NCI-H146 treated with DMSO at 0.1 percent for 48 hours (cell line): ENCODE measurements around the gene MZT2A.
"Not testable (repeated sequence)": the region's sequence is repeated elsewhere in the genome, so short reads cannot be mapped to it uniquely, and the experiment has no call there.

Experiments
- DNase-seq: peaks from one replicate; lab custom pipeline; 2025; ENCODE audit not compliant: unreplicated experiment; lab: John Stamatoyannopoulos, UW

Gene MZT2A

GRCh38 chr2:131492015-131492417 lies at the start of gene MZT2A:
MZT2A (minus strand) TSS chr2:131492397; CDS start chr2:131492376, 21 bp downstream.
- not testable (repeated sequence) for DNase-seq

- DNase-seq: not testable (repeated sequence)
These were observed 46.7 kb upstream of the MZT2A start for GRCh38 chr2:131538856-131539255.

GRCh38 chr2:131536841-131537240 lies 44.6 kb upstream of the MZT2A start:
- not testable (repeated sequence) for DNase-seq

GRCh38 chr2:131535951-131536826 lies 44.0 kb upstream of the MZT2A start:
- not testable (repeated sequence) for DNase-seq

- no peak for DNase-seq
These were observed 43.3 kb upstream of the MZT2A start for GRCh38 chr2:131535526-131535925.

- DNase-seq: not testable (repeated sequence)
These were observed 42.8 kb upstream of the MZT2A start for GRCh38 chr2:131534965-131535364.

GRCh38 chr2:131534317-131534672 lies 42.1 kb upstream of the MZT2A start:
- DNase-seq: not testable (repeated sequence)

GRCh38 chr2:131533609-131534316 lies 41.6 kb upstream of the MZT2A start:
- DNase-seq: not testable (repeated sequence)

- not testable (repeated sequence) for DNase-seq
These were observed 40.8 kb upstream of the MZT2A start for GRCh38 chr2:131532723-131533608.

GRCh38 chr2:131531547-131532185 lies 39.5 kb upstream of the MZT2A start:
- DNase-seq: not testable (repeated sequence)

- DNase-seq: not testable (repeated sequence)
These were observed 38.6 kb upstream of the MZT2A start for GRCh38 chr2:131530626-131531344.

- not testable (repeated sequence) for DNase-seq
These were observed 37.8 kb upstream of the MZT2A start for GRCh38 chr2:131529864-131530445.

- DNase-seq: not testable (repeated sequence)
These were observed 37.0 kb upstream of the MZT2A start for GRCh38 chr2:131528981-131529863.

GRCh38 chr2:131527131-131528001 lies 35.2 kb upstream of the MZT2A start, which contains the start of gene CCDC74A:
CCDC74A (plus strand) TSS chr2:131527888; CDS start chr2:131527971, 83 bp downstream.
- peak; percentile 69 for DNase-seq

GRCh38 chr2:131525256-131525655 lies 33.1 kb upstream of the MZT2A start:
- DNase-seq: not testable (repeated sequence)

GRCh38 chr2:131521961-131522781 lies 30.0 kb upstream of the MZT2A start:
- DNase-seq: no peak

- not testable (repeated sequence) for DNase-seq
These were observed 29.3 kb upstream of the MZT2A start for GRCh38 chr2:131521524-131521923.
